B cell (primary cell): Measurements from ENCODE around the gene PLA2G4C. TPM values are rescaled to one million over a fixed set of nuclear protein-coding genes. Genes with fewer than 3 reads are reported as not detected.

Experiments used
- ATAC-seq: fragments of 200-7000 bp; cut with Tn5 transposase; one replicate; pipeline ENCODE4 v1.10.0; 2021; ENCODE audit warnings: low read depth, mild to moderate bottlenecking, moderate number of reproducible peaks, moderate library complexity
- CTCF ChIA-PET: fragments of 350-600 bp; sonication (Branson Sonifier 250); formaldehyde crosslinking; loops from one replicate; lab custom pipeline; 2021; ENCODE audit warnings: antibody characterized with exemption, inconsistent platforms; lab: Charles Lee
- POLR2A ChIA-PET: fragments of 350-600 bp; sonication (Branson Sonifier 250); formaldehyde crosslinking; loops from one replicate; lab custom pipeline; 2021; ENCODE audit warnings: antibody characterized with exemption; lab: Charles Lee
- DNase-seq: peaks from one replicate; pipeline ENCODE4 v3.0.0; 2013
- H2AFZ ChIP-seq: 2 replicates; pipeline ENCODE4 v1.6.1; 2012; ENCODE audit warnings: mild to moderate bottlenecking, low read depth, low read length; ENCODE audit not compliant: insufficient read depth, poor library complexity, severe bottlenecking
- H3K27ac ChIP-seq, 2 donors: 1 replicate in 1 of 2; 2 replicates in 1 of 2; pipeline ENCODE4 v1.5.1; 2012 to 2013; ENCODE audit warnings: low read length in 2 of 2, mild to moderate bottlenecking in 2 of 2, moderate library complexity in 1 of 2
- H3K27me3 ChIP-seq, 4 experiments: fragments of 200-600 bp in 1 of 4; sonication (generic) in 1 of 4; replicated peaks in 1 of 4; 1 replicate in 2 of 4; 2 replicates in 2 of 4; pipeline versions ENCODE4 v1.6.1 to v1.7.0; 2013 to 2016; ENCODE audit warnings: low read length in 3 of 4, mild to moderate bottlenecking in 2 of 4, mixed read lengths in 1 of 4, moderate library complexity in 1 of 4; ENCODE audit not compliant: insufficient read depth in 4 of 4, control insufficient read depth in 3 of 4; ENCODE audit errors: control extremely low read depth in 1 of 4
- H3K36me3 ChIP-seq, 2 experiments: replicated peaks in 1 of 2; 1 replicate in 1 of 2; 2 replicates in 1 of 2; pipeline versions ENCODE4 v1.6.1 to v1.7.1; 2013; ENCODE audit warnings: low read length in 1 of 2; ENCODE audit not compliant: insufficient read depth in 2 of 2, control insufficient read depth in 1 of 2; ENCODE audit errors: control extremely low read depth in 1 of 2, extremely low read depth in 1 of 2
- H3K4me1 ChIP-seq, 2 donors: fragments of 200-600 bp in 1 of 2; sonication (generic) in 1 of 2; 1 replicate in 1 of 2; 2 replicates in 1 of 2; pipeline versions ENCODE4 v1.5.1 to v1.6.1; 2013 to 2017; ENCODE audit warnings: low read length in 2 of 2; ENCODE audit not compliant: control insufficient read depth in 2 of 2, insufficient read depth in 2 of 2
- H3K4me2 ChIP-seq: replicated peaks from 2 replicates; pipeline ENCODE3; 2012; ENCODE audit warnings: mild to moderate bottlenecking, low read depth, low read length; ENCODE audit not compliant: poor library complexity, severe bottlenecking
- H3K4me3 ChIP-seq, 5 experiments: fragments of 200-600 bp in 1 of 5; sonication (generic) in 1 of 5; 1 replicate in 3 of 5; 2 replicates in 2 of 5; pipeline versions ENCODE4 v1.5.1 to v1.7.0; 2011 to 2016; ENCODE audit warnings: low read length in 4 of 5, mild to moderate bottlenecking in 4 of 5, low read depth in 2 of 5, control low read depth in 1 of 5, moderate library complexity in 1 of 5; ENCODE audit not compliant: insufficient read depth in 1 of 5; ENCODE audit errors: control extremely low read depth in 1 of 5, extremely low read depth in 1 of 5
- H3K79me2 ChIP-seq: fragments of 200-600 bp; sonication (generic); one replicate; pipeline ENCODE4 v1.6.0; 2016; ENCODE audit warnings: low read length; ENCODE audit not compliant: control insufficient read depth, insufficient read depth
- H3K9ac ChIP-seq: fragments of 200-600 bp; sonication (generic); 2 replicates; pipeline ENCODE4 v1.6.1; 2017; ENCODE audit warnings: mild to moderate bottlenecking, low read length, moderate library complexity
- H3K9me3 ChIP-seq, 3 donors: one replicate each; pipeline versions ENCODE4 v1.6.1 to v1.7.1; 2013; ENCODE audit warnings: low read length in 2 of 3; ENCODE audit not compliant: control insufficient read depth in 2 of 3, insufficient read depth in 1 of 3; ENCODE audit errors: control extremely low read depth in 1 of 3
- H4K20me1 ChIP-seq: 2 replicates; pipeline ENCODE4 v1.6.0; 2012; ENCODE audit warnings: mild to moderate bottlenecking, low read length; ENCODE audit not compliant: insufficient read depth, control insufficient read depth, poor library complexity, severe bottlenecking
- H3K27ac Mint-ChIP-seq: one replicate; pipeline ENCODE4 v1.8.0; 2021; ENCODE audit warnings: mixed read lengths
- H3K27me3 Mint-ChIP-seq: one replicate; pipeline ENCODE4 v1.8.0; 2021; ENCODE audit warnings: mixed read lengths
- H3K4me1 Mint-ChIP-seq: one replicate; pipeline ENCODE4 v1.8.0; 2021; ENCODE audit warnings: mixed read lengths
- H3K4me3 Mint-ChIP-seq: one replicate; pipeline ENCODE4 v1.8.0; 2021; ENCODE audit warnings: mixed read lengths
- H3K9me3 Mint-ChIP-seq: one replicate; pipeline ENCODE4 v1.8.0; 2022; ENCODE audit warnings: mixed read lengths; ENCODE audit not compliant: insufficient read depth
- CTCF ChIP-seq: fragments of 200-600 bp; IDR thresholded peaks from one replicate; pipeline ENCODE4 v1.8.0; 2022; ENCODE audit warnings: antibody characterized with exemption, mild to moderate bottlenecking
- EZH2 ChIP-seq: IDR thresholded peaks from 2 replicates; pipeline ENCODE4 v1.6.1; 2012; ENCODE audit warnings: borderline replicate concordance, low read depth, mild to moderate bottlenecking, moderate library complexity, low read length; ENCODE audit not compliant: insufficient read depth, poor library complexity, severe bottlenecking
- WGBS: methylation state at CpG from one replicate; pipeline ENCODE4 v1.1.5; 2013; ENCODE audit warnings: missing lambda C conversion rate; ENCODE audit not compliant: insufficient coverage; 5-methylcytosine and 5-hydroxymethylcytosine counted together
- intact Hi-C: fragments of 100-400 bp; cut with micrococcal nuclease; formaldehyde crosslinking; loops from one replicate; pipeline ENCODE4 v1.10.0; 2022
- polyA plus RNA-seq: library from polyadenylated mRNA; depleted of rRNA; stranded (reverse); fragments of >200 nt; gene quantifications from 2 replicates; pipeline ENCODE4 v1.2.3, GENCODE V29; 2012
- total RNA-seq, 2 donors: library from RNA; stranded (reverse); fragments of 120-200 nt in 1 of 2; gene quantifications; 1 replicate in 1 of 2; 2 replicates in 1 of 2; pipeline versions ENCODE4 v1.2.3 to v1.2.4, GENCODE V29; 2013 to 2022

PLA2G4C gene
- total and polyA plus RNA-seq, 2 donors (not counting 1 experiment from before 2014, with no cell fraction given) = 11.1 to 12.3 TPM

- no peaks in the 10 kb centered on the region for H3K36me3 ChIP-seq
- ChIA-PET POLR2A (no interaction called here), CTCF (no interaction called here)
- H3K27ac ChIP-seq = no peak overlapping the region
- Mint-ChIP-seq H3K4me3 (no peak overlapping the region), H3K4me1 (no peaks in the 10 kb centered on the region), H3K27me3 (peaks cover 22% of the 10 kb centered on the region), H3K9me3 (no peaks in the 10 kb centered on the region), H3K27ac (no peak overlapping the region)
- H3K4me3 ChIP-seq = no peak overlapping the region
- no peaks in the 10 kb centered on the region for H3K79me2 ChIP-seq
- no peak overlapping the region for H2AFZ ChIP-seq
- H3K4me2 ChIP-seq = no peak overlapping the region
- intact Hi-C loops = no loop called here
- H4K20me1 ChIP-seq = no peaks in the 10 kb centered on the region
- H3K9ac ChIP-seq = no peak overlapping the region
- no peaks in the 10 kb centered on the region for H3K4me1 ChIP-seq
- H3K27me3 ChIP-seq = peaks cover 0 to 4% (median 0%) of the 10 kb centered on the region in 4 experiments
- 88% methylated on average over 7 of the region's 7 CpGs for WGBS
- TF ChIP-seq CTCF (no peak), EZH2 (no peak)
- ATAC-seq (no peak), DNase-seq (no peak)
- peaks cover 0 to 3% (median 0%) of the 10 kb centered on the region in 3 donors for H3K9me3 ChIP-seq
Observed at GRCh38 chr19:48029431-48029830, 81.2 kb downstream of the PLA2G4C start.

GRCh38 chr19:48025480-48025879 lies 85.1 kb downstream of the PLA2G4C start:
- TF ChIP-seq EZH2 (no peak), CTCF (no peak)
- intact Hi-C loops = no loop called here
- no peak overlapping the region for H3K4me2 ChIP-seq
- H3K79me2 ChIP-seq = no peaks in the 10 kb centered on the region
- no peak overlapping the region for H2AFZ ChIP-seq
- H3K27ac ChIP-seq = no peak overlapping the region
- POLR2A ChIA-PET = no interaction called here
- H4K20me1 ChIP-seq = no peaks in the 10 kb centered on the region
- ATAC-seq (no peak), DNase-seq (no peak)
- no peak overlapping the region for H3K9ac ChIP-seq
- Mint-ChIP-seq H3K9me3 (no peaks in the 10 kb centered on the region), H3K4me3 (no peak overlapping the region), H3K4me1 (no peaks in the 10 kb centered on the region), H3K27ac (no peak overlapping the region), H3K27me3 (peaks cover 25% of the 10 kb centered on the region)
- WGBS = 80% methylated on average over 1 of the region's 3 CpGs
- H3K36me3 ChIP-seq = no peaks in the 10 kb centered on the region
- no peaks in the 10 kb centered on the region for H3K4me1 ChIP-seq
- H3K9me3 ChIP-seq = peaks cover 0 to 3% (median 0%) of the 10 kb centered on the region in 3 donors
- CTCF ChIA-PET = no interaction called here
- H3K4me3 ChIP-seq = no peak overlapping the region
- H3K27me3 ChIP-seq = peaks cover 0 to 8% (median 0%) of the 10 kb centered on the region in 4 experiments
